K562 (cell line): ENCODE data around the gene MKRN2OS. TPM values are rescaled to one million over a fixed set of nuclear protein-coding genes. Genes with fewer than 3 reads are reported as not detected.

Source experiments
- ATAC-seq: fragments of 200-7000 bp; cut with Tn5 transposase; 3 replicates; pipeline ENCODE4 v1.9.1; 2020; ENCODE audit warnings: moderate library complexity
- BruUV-seq: library from RNA; stranded (reverse); fragments of 400-500 nt; replicated peaks from 2 replicates; lab custom pipeline; 2021; lab: Mats Ljungman, UMichigan
- CTCF ChIA-PET: fragments of 300-600 bp; formaldehyde crosslinking; extraction: SDS; loops from one replicate; lab custom pipeline; 2021; ENCODE audit warnings: low intra/inter-chr PET ratio; lab: Yijun Ruan, JAX
- POLR2A ChIA-PET: fragments of 300-600, 350-650 bp; sonication (Branson Sonifier 250); formaldehyde crosslinking; extraction: SDS; loops from one replicate; lab custom pipeline; 2021; ENCODE audit warnings: antibody characterized with exemption, inconsistent platforms; lab: Yijun Ruan, JAX
- DNase-seq, 4 experiments: peaks; one replicate each; pipeline versions ENCODE4 v3.0.0 to v3.0.0-alpha.2; 2011 to 2018; ENCODE audit warnings: low spot score in 3 of 4, mixed read lengths in 3 of 4; ENCODE audit errors: extremely low read depth in 1 of 4
- FAIRE-seq: peaks from 2 replicates; lab custom pipeline; 2011; peaks lifted over from hg19 to GRCh38; lab: Jason Lieb, UNC
- H2AFZ ChIP-seq: 2 replicates; pipeline ENCODE4 v1.6.0; 2011; ENCODE audit warnings: low read depth, low read length, control low read depth, inconsistent platforms
- H3K27ac ChIP-seq: fragments of 200-600 bp; 3 replicates; pipeline ENCODE4 v1.8.0; 2011; ENCODE audit warnings: low read depth, mild to moderate bottlenecking, control low read depth, inconsistent platforms, low read length, moderate library complexity, mixed read lengths; ENCODE audit errors: extremely low read depth
- H3K27me3 ChIP-seq, 2 experiments: fragments of 300-600 bp in 1 of 2; 2 replicates in 1 of 2; 3 replicates in 1 of 2; pipeline versions ENCODE4 v1.6.0 to v1.8.0; 2011; ENCODE audit warnings: inconsistent platforms in 2 of 2, low read length in 2 of 2, mild to moderate bottlenecking in 1 of 2, mixed read lengths in 1 of 2, moderate library complexity in 1 of 2; ENCODE audit not compliant: control insufficient read depth in 2 of 2, insufficient read depth in 2 of 2
- H3K36me3 ChIP-seq: fragments of 300-600 bp; 3 replicates; pipeline ENCODE4 v1.8.0; 2011; ENCODE audit warnings: mild to moderate bottlenecking, low read length, inconsistent platforms; ENCODE audit not compliant: control insufficient read depth, insufficient read depth
- H3K4me1 ChIP-seq, 2 experiments: fragments of 200-600 bp in 1 of 2; replicated peaks in 1 of 2; 2 replicates in 1 of 2; 3 replicates in 1 of 2; pipeline versions ENCODE4 v1.5.1 to v1.8.0; 2011; ENCODE audit warnings: inconsistent platforms in 2 of 2, low read length in 2 of 2, mild to moderate bottlenecking in 1 of 2, mixed read lengths in 1 of 2, moderate library complexity in 1 of 2; ENCODE audit not compliant: control insufficient read depth in 2 of 2, insufficient read depth in 2 of 2
- H3K4me2 ChIP-seq: 2 replicates; pipeline ENCODE4 v1.6.1; 2011; ENCODE audit warnings: low read length, control low read depth, inconsistent platforms, mixed read lengths; ENCODE audit not compliant: insufficient read depth
- H3K4me3 ChIP-seq: fragments of 200-600 bp; sonication (generic), shearing (Covaris generic); 2 replicates; pipeline ENCODE4 v1.5.1; 2016; ENCODE audit warnings: control low read depth, inconsistent platforms
- H3K79me2 ChIP-seq: fragments of 200-600 bp; 3 replicates; pipeline ENCODE4 v1.8.0; 2011; ENCODE audit warnings: low read length, inconsistent platforms; ENCODE audit not compliant: control insufficient read depth, insufficient read depth
- H3K9ac ChIP-seq, 2 experiments: 2 replicates each; pipeline versions ENCODE4 v1.6.0 to v1.6.1; 2011; ENCODE audit warnings: low read depth in 2 of 2, low read length in 2 of 2, control low read depth in 1 of 2, inconsistent platforms in 1 of 2, mild to moderate bottlenecking in 1 of 2, mixed read lengths in 1 of 2; ENCODE audit not compliant: insufficient read depth in 1 of 2
- H3K9me1 ChIP-seq: one replicate; pipeline ENCODE4 v1.6.0; 2011; ENCODE audit warnings: inconsistent platforms, mild to moderate bottlenecking, low read length, moderate library complexity; ENCODE audit not compliant: control insufficient read depth, insufficient read depth
- H3K9me3 ChIP-seq: replicated peaks from 2 replicates; pipeline ENCODE4 v1.5.1; 2011; ENCODE audit warnings: low read depth, low read length, inconsistent platforms; ENCODE audit not compliant: control insufficient read depth, insufficient read depth
- H4K20me1 ChIP-seq: replicated peaks from 2 replicates; pipeline ENCODE4 v1.6.1; 2011; ENCODE audit warnings: low read length, inconsistent platforms, mixed read lengths; ENCODE audit not compliant: control insufficient read depth, insufficient read depth
- CTCF ChIP-seq, 3 experiments: IDR thresholded peaks in 2 of 3; conservative IDR thresholded peaks in 1 of 3; 2 replicates each; pipeline ENCODE4 v1.5.1; 2011 to 2012; ENCODE audit warnings: low read length in 3 of 3, mild to moderate bottlenecking in 3 of 3, control low read depth in 2 of 3, improper control_type of control experiment in 1 of 3, inconsistent platforms in 1 of 3, low read depth in 1 of 3, mixed read lengths in 1 of 3, moderate library complexity in 1 of 3; ENCODE audit not compliant: insufficient read depth in 2 of 3
- JUND ChIP-seq, 2 experiments: IDR thresholded peaks; 2 replicates in 1 of 2; 3 replicates in 1 of 2; pipeline ENCODE4 v1.6.1; 2011; ENCODE audit warnings: borderline replicate concordance in 2 of 2, low read depth in 2 of 2, low read length in 2 of 2, improper control_type of control experiment in 1 of 2, missing biosample characterization in 1 of 2, missing genetic modification characterization in 1 of 2, missing genetic modification reagents in 1 of 2
- MTA1 ChIP-seq: fragments of 450-650 bp; IDR thresholded peaks from 2 replicates; pipeline ENCODE4 v1.6.1; 2017; ENCODE audit warnings: borderline replicate concordance
- WGBS: fragments of 100-300 bp; shearing (Covaris generic); methylation state at CpG from one replicate; pipeline ENCODE4 v1.1.6; 2016; ENCODE audit warnings: low coverage, mixed read lengths; ENCODE audit not compliant: insufficient coverage; ENCODE audit errors: missing lambda C conversion rate; 5-methylcytosine and 5-hydroxymethylcytosine counted together
- in situ Hi-C: fragments of 300-500 bp; cut with MboI; formaldehyde crosslinking; loops from 4 replicates; pipeline ENCODE4 v1.15.0; 2018; ENCODE audit warnings: inconsistent platforms, mixed read lengths
- intact Hi-C: fragments of 100-400 bp; cut with micrococcal nuclease; formaldehyde crosslinking; loops from 2 replicates; pipeline ENCODE4 v1.14.2; 2022
- polyA plus RNA-seq, 8 experiments: library from polyadenylated mRNA; depleted of rRNA in 4 of 8; stranded (reverse) in 5 of 8; unstranded in 3 of 8; fragments of >200 nt; fragmentation: Nextera tagmentation in 2 of 8; fragmentation: Illumina TruSeq in 1 of 8; extraction: Ambion mirVana in 2 of 8; extraction: Trizol in 1 of 8; gene quantifications; 2 replicates each; pipeline versions ENCODE4 v1.2.1 to v1.2.3, GENCODE V29; 2011 to 2014; ENCODE audit warnings: inconsistent platforms in 1 of 8, missing spikeins in 1 of 8
- total RNA-seq, 7 experiments: library from RNA; depleted of rRNA in 6 of 7; stranded (reverse); fragments of >200 nt in 6 of 7; fragmentation: Illumina TruSeq in 2 of 7; extraction: Trizol in 2 of 7; gene quantifications; 2 replicates each; pipeline versions ENCODE4 v1.2.1 to v1.2.3, GENCODE V29; 2011 to 2021; ENCODE audit warnings: low replicate concordance in 1 of 7

Gene MKRN2OS
- total and polyA plus RNA-seq, 9 of the 15 experiments (the other 6 are each of a cell fraction or from before 2014, with no cell fraction given) = 0.11 to 0.27 (median 0.17) TPM; not detected in 6

GRCh38 chr3:12495749-12496452 is 49.4 kb downstream of the MKRN2OS start:
- Histone ChIP-seq H3K36me3 (peaks cover 91% of the 10 kb centered on the region), H3K9me1 (no peaks in the 10 kb centered on the region), H3K9ac (no peak overlapping the region), H4K20me1 (no peaks in the 10 kb centered on the region; the same call in 1 of the 2 replicates), H3K79me2 (no peaks in the 10 kb centered on the region), H3K4me1 (no peaks in the 10 kb centered on the region), H3K9me3 (no peaks in the 10 kb centered on the region), H2AFZ (no peak overlapping the region), H3K4me3 (no peak overlapping the region), H3K27ac (no peak overlapping the region), H3K4me2 (no peak overlapping the region), H3K27me3 (no peaks in the 10 kb centered on the region)
- WGBS = 90% methylated on average over 8 of the region's 8 CpGs
- TF ChIP-seq MTA1 (no peak), JUND (IDR thresholded peaks at IDR 0.05; ENCODE audit: borderline replicate concordance, low read depth, low read length) (0 out of 2 replicates have a peak, but pooled peaks have one; percentile 5), JUND (tag; IDR thresholded peaks at IDR 0.05; ENCODE audit: borderline replicate concordance, low read depth, low read length) (no peak), CTCF (IDR thresholded peaks at IDR 0.05 in 2 of 3, conservative IDR thresholded peaks at IDR 0.05 in 1 of 3; ENCODE audit: insufficient read depth in 2 of 3, low read depth in 1 of 3, low read length in 3 of 3) (peak; percentile 41 to 62 (median 57))
- BruUV-seq = no TSS peak
- ATAC-seq (peak; percentile 69), FAIRE-seq (peak; percentile 70), DNase-seq (peak in 1 of 4 experiments; percentile 28)
- CTCF ChIA-PET = no interaction called here
- intact Hi-C loops (no loop called here), in situ Hi-C loops (no loop called here)
- POLR2A ChIA-PET = interaction anchor here (0.6 to 3.1 kb wide), 3 partner anchors 11 to 318 kb away, joined by 3 to 8 read pairs (median 3); partner anchors contain the start of gene TSEN2
